Lower leg skin (tissue), 3 donors: Measurements from ENCODE around the gene SSH2.

Source experiments
- CTCF ChIP-seq, 3 donors: fragments of 450-650 bp; IDR thresholded peaks; one replicate each; pipeline ENCODE4 v1.5.1; 2016; ENCODE audit warnings: antibody characterized with exemption in 3 of 3, mild to moderate bottlenecking in 3 of 3, moderate library complexity in 2 of 3
- POLR2A ChIP-seq, 2 donors: fragments of 450-650 bp; IDR thresholded peaks; one replicate each; pipeline ENCODE4 v1.6.1; 2016 to 2017; ENCODE audit warnings: antibody characterized with exemption in 2 of 2, mild to moderate bottlenecking in 1 of 2, moderate library complexity in 1 of 2

GRCh38 chr17:29614349-29615047 lies 315.5 kb downstream of the SSH2 start:
- TF ChIP-seq POLR2A (IDR thresholded peaks at IDR 0.05), result no peak
- TF ChIP-seq CTCF (IDR thresholded peaks at IDR 0.05), result no peak
